Motor neuron (in vitro differentiated cells): ENCODE data around the gene NPBWR2. TPM values are rescaled to one million over a fixed set of nuclear protein-coding genes. Genes with fewer than 3 reads are reported as not detected.

Experiments used
- ATAC-seq, 8 experiments: fragments of 200-7000 bp; cut with Tn5 transposase; replicated peaks in 6 of 8; 2 replicates each; pipeline ENCODE4 v1.8.0; 2021; ENCODE audit warnings: mild to moderate bottlenecking in 8 of 8, moderate library complexity in 8 of 8
- H3K27ac ChIP-seq, 2 donors: fragments of 250-450 bp; sonication (Bioruptor Pico); 2 replicates each; pipeline ENCODE4 v1.9.0; 2021; ENCODE audit warnings: antibody characterized with exemption in 2 of 2, mild to moderate bottlenecking in 2 of 2, moderate library complexity in 1 of 2
- H3K4me1 ChIP-seq, 2 donors: fragments of 250-450 bp; sonication (Bioruptor Pico); replicated peaks in 1 of 2; 2 replicates each; pipeline ENCODE4 v1.6.1; 2021; ENCODE audit warnings: antibody characterized with exemption in 2 of 2, mild to moderate bottlenecking in 2 of 2, moderate library complexity in 1 of 2
- H3K4me3 ChIP-seq, 5 donors: fragments of 250-450 bp; sonication (Bioruptor Pico); 2 replicates each; pipeline ENCODE4 v1.9.0; 2021; ENCODE audit warnings: antibody characterized with exemption in 5 of 5, mild to moderate bottlenecking in 5 of 5, moderate library complexity in 4 of 5
- WGBS, 10 experiments: fragments of 450-650 bp; shearing (Covaris generic); methylation state at CpG; one replicate each; pipeline ENCODE4 v1.0.0; 2022; 5-methylcytosine and 5-hydroxymethylcytosine counted together
- in situ Hi-C, 9 experiments: fragments of 400-800 bp; cut with MboI; loops; one replicate each; pipeline ENCODE4 v1.15.0; 2021; ENCODE audit warnings: low sequenced_read_pairs in 9 of 9, low pct_unique_long_range_greater_than_20kb in 2 of 9; ENCODE audit not compliant: unreplicated experiment in 9 of 9
- total RNA-seq, 8 experiments: library from RNA; unstranded; fragments of 300-600 nt; gene quantifications; 2 replicates each; pipeline versions ENCODE4 v1.2.3 to v1.2.4, GENCODE V29; 2022

The NPBWR2 gene
- total RNA-seq, 8 experiments from 2014 or later: 0.11 to 1.3 (median 0.48) TPM; not detected in 4

DNA sequence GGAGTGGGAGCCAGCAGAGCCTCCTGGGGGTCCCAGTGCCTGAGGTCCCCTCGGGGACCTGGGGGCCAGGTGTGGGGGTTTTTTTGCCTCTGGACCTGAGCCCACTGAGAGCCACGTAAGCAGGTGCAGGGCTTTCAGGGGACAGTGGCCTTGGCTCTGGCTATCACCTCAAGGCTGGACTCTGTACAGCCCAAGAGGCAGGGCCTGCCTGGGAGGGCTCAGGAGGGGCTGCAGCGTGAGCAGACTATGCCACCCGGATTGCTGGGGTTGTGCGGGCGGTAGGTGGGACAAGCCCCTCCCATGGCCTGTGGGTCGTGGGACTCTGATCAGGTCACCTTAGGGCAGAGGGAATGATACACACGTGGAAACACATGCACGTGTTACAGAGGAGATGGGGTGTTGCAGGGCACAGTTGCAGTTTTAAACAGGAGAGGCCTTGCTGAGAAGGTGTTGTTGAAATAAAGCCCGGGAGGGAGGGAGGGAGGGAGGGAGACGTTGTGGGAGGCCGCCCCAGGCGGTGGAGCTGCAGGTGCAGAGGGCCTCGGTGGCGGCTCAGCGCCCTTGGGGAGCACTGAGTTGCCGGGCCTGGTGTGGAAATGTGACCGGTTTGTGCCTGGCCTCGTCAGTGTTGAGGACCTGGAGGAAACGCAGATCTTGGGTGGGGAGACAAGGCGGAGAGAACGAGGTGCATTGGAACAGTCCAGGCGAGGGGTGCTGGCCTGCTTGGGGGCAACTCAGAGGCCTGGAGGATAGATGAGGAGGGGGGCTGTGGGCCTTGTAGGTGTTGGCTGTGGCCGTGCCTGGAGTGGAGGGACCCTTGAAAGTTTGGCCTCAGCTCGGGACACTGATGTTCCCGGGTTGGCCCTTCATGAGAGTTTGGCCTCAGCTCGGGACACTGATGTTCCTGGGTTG lies 42.0 kb downstream of the NPBWR2 start:
- no peak for ATAC-seq
- 63 to 74% methylated on average over 2 to 10 of the region's 27 CpGs; no CpG with 5 or more reads in 8 of the 10 experiments for WGBS, 10 experiments
- Histone ChIP-seq H3K27ac (no peak overlapping the region), H3K4me3 (no peak overlapping the region), H3K4me1 (peaks cover 14 to 19% of the 10 kb centered on the region in 2 donors)
- in situ Hi-C loops: no loop called here

DNA sequence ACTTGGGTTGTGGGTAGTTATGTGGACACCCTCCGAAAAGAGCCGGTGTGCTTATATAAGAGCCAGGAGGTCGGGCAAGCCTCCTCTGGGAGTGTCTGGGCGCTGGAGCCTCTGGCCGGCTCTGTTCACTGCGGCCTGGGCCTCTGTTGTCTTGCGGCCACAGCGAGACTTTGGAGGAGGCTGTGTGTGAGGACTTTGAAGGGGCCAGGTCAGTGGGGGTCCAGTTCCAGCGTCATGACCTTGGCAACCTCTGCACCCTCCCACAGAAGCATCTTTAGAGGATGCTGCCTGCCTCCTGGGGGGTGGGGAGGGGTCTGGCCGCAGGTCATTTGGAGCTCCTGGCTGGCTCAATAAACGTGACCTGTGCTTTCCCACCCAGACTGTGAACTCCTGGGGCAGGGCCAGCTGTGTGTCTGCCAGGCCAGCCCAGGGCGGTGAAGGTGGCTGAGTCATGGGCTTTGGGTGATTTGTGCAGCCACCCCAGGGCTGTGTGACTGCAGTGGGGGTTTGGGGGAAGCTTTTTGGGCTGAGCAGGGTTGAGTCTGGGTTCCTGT lies 43.1 kb downstream of the NPBWR2 start:
- Histone ChIP-seq H3K27ac (no peak overlapping the region), H3K4me1 (peaks cover 14 to 15% of the 10 kb centered on the region in 2 donors), H3K4me3 (peak overlapping the region; percentile 68 to 94 (median 90))
- in situ Hi-C loops: no loop called here
- ATAC-seq: peak in 2 of 8 experiments; percentile 1 to 3
- WGBS, 10 experiments: 11 to 51% (median 30%) methylated on average over 2 to 6 of the region's 12 CpGs; no CpG with 5 or more reads in 5 of the 10 experiments

DNA sequence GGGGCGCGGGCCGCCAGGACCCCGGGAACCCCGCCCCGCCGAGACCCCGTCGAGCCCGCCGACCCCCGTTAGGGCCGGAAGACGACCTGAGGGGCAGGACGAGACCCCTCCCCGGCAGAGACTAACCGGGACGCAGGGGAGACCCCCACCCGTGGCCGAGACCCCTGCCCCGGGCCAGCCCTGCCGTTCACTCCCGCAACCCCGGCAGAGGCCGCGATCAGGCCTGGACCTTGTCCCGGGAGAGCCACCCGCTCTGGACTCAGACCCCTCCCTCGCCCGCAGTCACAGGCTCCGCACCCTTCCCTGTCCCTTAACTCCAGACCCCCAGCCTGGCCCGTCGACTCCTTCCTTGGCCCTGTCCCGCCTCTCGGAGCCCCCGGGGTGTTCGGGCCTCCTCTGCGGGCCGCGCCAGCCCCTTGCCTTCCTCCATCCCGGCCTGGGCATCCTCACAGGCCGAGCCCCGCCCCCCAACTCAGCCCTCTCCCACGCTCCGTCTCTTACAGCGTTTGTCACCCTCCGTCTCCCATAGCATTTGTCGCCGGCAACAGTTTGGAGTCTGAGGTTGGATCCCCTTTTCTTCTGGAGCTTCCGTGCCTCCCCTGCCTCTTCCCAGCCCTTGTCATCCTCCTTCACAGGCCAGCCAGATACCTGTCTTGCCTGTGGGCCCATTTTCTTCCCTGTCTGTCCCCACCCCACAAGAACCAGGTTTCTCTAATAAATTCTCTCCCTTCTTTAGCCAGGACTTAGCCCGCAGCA lies 43.8 kb downstream of the NPBWR2 start:
- peak overlapping the region; percentile 68 to 94 (median 90) for H3K4me3 ChIP-seq
- peaks cover 14 to 15% of the 10 kb centered on the region in 2 donors for H3K4me1 ChIP-seq
- H3K27ac ChIP-seq: peak overlapping the region; percentile 60 to 64
- WGBS, 10 experiments: 0 to 4% (median 0%) methylated on average over 2 to 4 of the region's 51 CpGs; no CpG with 5 or more reads in 7 of the 10 experiments
- in situ Hi-C loops: no loop called here
- peak; percentile 2 to 13 (median 5) for ATAC-seq

- peak; percentile 86 to 96 (median 89) for ATAC-seq
- Histone ChIP-seq H3K27ac (peak within 1 kb of the TSS; percentile 64 to 71), H3K4me1 (peaks cover 15% of the 10 kb centered on the region in 2 donors), H3K4me3 (peak within 1 kb of the TSS; percentile 68 to 94 (median 90))
- WGBS, 10 experiments: 2 to 33% (median 15%) methylated on average over 3 to 20 of the region's 85 CpGs; no CpG with 5 or more reads in 6 of the 10 experiments
- in situ Hi-C loops: no loop called here
These were observed 44.6 kb downstream of the NPBWR2 start, which contains the start of gene TCEA2 for GRCh38 chr20:64062596-64063388. TSS of gene TCEA2 (plus strand) at chr20:64063198. CDS start at chr20:64063313, 115 bp downstream.

GRCh38 chr20:64062276-64062595 lies 45.1 kb downstream of the NPBWR2 start:
- ATAC-seq: peak in 5 of 8 experiments; percentile 1 to 11 (median 7)
- in situ Hi-C loops: no loop called here
- Histone ChIP-seq H3K4me1 (peaks cover 16 to 20% of the 10 kb centered on the region in 2 donors), H3K27ac (peak overlapping the region; percentile 63 to 71), H3K4me3 (peak overlapping the region; percentile 68 to 94 (median 90))
- WGBS, 10 experiments: 0 to 90% (median 53%) methylated on average over 2 to 4 of the region's 5 CpGs; no CpG with 5 or more reads in 4 of the 10 experiments

GRCh38 chr20:64058536-64058935 lies 48.8 kb downstream of the NPBWR2 start:
- no peak overlapping the region for H3K27ac ChIP-seq
- 17 to 76% (median 20%) methylated on average over 1 to 8 of the region's 12 CpGs; no CpG with 5 or more reads in 7 of the 10 experiments for WGBS, 10 experiments
- H3K4me3 ChIP-seq: no peak overlapping the region
- ATAC-seq: no peak
- H3K4me1 ChIP-seq: peaks cover 19 to 31% of the 10 kb centered on the region in 2 donors
- in situ Hi-C loops: no loop called here

DNA sequence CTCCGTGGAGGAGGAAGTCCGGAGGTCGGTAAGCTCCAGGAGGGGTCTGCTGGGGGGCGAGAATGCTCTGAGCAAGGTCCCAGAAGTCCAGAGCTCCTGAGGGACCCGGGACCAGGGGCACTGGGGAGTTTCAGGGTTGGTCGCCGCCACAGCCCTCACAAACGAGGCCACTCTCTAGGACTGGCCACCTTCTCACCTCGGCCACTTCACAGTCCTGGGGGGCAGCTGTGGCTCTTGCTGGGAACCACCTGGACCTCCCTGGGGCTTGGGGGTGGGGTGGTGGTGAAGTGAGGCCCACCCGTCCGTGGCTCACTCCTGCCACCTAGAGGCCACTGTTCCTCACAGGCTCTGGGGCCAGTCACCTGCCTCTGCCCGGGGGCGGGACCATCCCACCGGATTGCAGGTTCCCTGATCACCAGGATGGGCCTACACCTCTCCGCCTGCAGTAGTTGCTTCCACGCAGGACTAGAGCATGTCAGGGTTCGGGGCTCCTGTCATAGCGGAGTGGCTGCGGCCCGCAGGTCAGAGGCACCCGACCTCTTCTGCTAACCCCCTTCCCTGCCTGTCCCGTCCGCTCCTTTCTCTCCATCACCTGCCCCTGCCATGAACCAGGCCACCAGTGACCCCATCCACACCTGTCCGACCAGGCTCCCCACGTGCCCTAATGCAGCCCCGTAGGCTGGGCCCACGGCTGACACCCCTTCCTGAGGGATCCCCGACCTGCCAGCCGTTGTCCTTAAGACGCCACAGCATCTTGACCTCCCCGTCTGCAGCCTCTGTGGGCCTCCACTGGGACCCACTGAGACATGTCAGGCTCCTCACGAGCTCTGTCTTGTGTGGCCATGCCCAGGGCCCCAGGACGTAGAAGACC lies 49.5 kb downstream of the NPBWR2 start:
- in situ Hi-C loops: no loop called here
- H3K4me3 ChIP-seq: no peak overlapping the region
- no peak overlapping the region for H3K27ac ChIP-seq
- peaks cover 19 to 31% of the 10 kb centered on the region in 2 donors for H3K4me1 ChIP-seq
- 0 to 80% (median 54%) methylated on average over 1 to 7 of the region's 33 CpGs; no CpG with 5 or more reads in 5 of the 10 experiments for whole genome bisulfite sequencing, 10 experiments
- ATAC-seq: peak in 7 of 8 experiments; percentile 13 to 80 (median 25)

- no peak overlapping the region for H3K27ac ChIP-seq
- 31 to 100% (median 86%) methylated on average over 2 to 8 of the region's 39 CpGs; no CpG with 5 or more reads in 5 of the 10 experiments for WGBS, 10 experiments
- peaks cover 13 to 25% of the 10 kb centered on the region in 2 donors for H3K4me1 ChIP-seq
- ATAC-seq: no peak
- in situ Hi-C loops: no loop called here
- no peak overlapping the region for H3K4me3 ChIP-seq
These were observed 50.3 kb downstream of the NPBWR2 start for GRCh38 chr20:64056889-64057627.

DNA sequence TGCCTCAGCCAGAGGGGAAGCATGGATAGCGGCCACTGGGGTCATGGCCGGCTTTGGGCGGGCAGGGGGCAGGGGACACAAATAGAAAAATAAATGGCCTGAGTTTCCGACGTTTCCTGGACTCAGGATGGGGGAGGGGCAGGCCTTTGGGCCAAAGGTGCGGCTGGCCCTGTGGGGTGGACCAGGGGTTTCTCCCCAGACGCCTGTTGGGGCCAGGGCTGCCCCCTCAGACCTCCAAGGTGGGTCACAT lies 50.8 kb downstream of the NPBWR2 start:
- ATAC-seq: no peak
- no CpG with 5 or more reads among the region's 7 CpGs for WGBS, 10 experiments
- Histone ChIP-seq H3K4me1 (peaks cover 13 to 24% of the 10 kb centered on the region in 2 donors), H3K4me3 (no peak overlapping the region), H3K27ac (no peak overlapping the region)
- in situ Hi-C loops: no loop called here

GRCh38 chr20:64055893-64056638 lies 51.3 kb downstream of the NPBWR2 start:
- no CpG with 5 or more reads among the region's 22 CpGs for WGBS, 10 experiments
- peak in 6 of 8 experiments; percentile 3 to 25 (median 8) for ATAC-seq
- Histone ChIP-seq H3K27ac (no peak overlapping the region), H3K4me1 (peaks cover 13 to 24% of the 10 kb centered on the region in 2 donors), H3K4me3 (no peak overlapping the region)
- in situ Hi-C loops: no loop called here
